NK-92 (cell line): ENCODE measurements around the gene SNAPIN.

Source experiments
- DNase-seq: peaks from one replicate; lab custom pipeline; 2025; ENCODE audit not compliant: unreplicated experiment; lab: John Stamatoyannopoulos, UW

Gene SNAPIN

DNA sequence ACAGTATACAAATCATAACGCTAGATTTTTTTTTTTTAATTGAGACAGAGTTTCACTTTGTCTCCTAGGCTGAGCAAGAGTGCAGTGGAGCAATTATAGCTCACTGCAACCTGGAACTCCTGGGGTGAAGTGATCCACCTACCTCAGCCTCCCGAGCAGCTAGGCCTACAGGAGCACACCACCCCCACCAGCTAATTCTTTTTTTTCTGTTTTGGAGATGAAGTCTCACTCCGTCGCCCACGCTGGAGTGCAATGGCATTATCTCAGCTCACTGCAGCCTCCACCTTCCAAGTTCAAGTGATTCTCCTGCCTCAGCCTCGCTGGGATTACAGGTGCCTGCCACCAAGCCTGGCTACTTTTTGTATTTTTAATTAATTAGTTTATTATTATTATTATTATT, 41.3 kb downstream of the SNAPIN start:
- DNase-seq = no peak

DNA sequence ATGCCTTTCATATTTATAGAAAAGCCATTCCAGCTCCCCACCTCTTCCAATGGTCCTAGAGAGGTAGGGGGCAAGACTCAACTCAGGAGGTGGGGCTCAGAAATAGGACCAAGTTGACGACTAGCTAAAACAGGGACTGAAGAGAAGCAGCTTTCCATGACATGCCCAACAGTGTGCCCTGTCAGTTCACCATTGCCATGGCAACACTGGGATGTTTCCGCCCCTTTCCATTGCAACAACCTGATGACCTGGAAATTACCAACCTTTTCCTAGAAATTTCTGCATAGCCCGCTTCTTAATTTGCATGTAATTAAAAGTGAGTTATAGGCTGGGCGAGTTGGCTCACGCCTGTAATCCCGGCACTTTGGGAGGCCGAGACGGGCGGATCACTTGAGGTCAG, 47.0 kb downstream of the SNAPIN start:
- DNase-seq = no peak

DNA sequence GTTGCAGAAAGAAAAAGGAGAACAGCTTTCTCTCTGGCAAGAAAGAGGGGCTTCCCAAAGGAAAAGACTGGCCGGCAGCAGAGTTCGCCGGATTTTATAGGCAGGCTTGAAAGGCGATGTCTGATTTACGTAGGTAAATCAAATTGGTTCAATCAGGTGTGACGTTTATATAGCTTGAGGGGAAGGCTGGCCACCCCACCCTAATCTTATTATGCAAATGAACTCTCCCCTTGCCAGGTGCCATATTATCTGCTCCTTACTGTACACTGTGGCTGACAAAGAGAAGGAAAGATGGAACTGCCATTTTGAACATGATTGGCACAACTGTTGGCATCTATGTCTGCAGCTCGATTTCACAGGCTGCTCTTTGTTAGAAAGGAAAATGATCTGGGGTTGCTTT, 52.5 kb downstream of the SNAPIN start:
- no peak for DNase-seq
